IMR-90 (cell line): ENCODE measurements around the gene CD1B. TPM values are rescaled to one million over a fixed set of nuclear protein-coding genes. Genes with fewer than 3 reads are reported as not detected.

Experiments
- ATAC-seq: fragments of 200-7000 bp; cut with Tn5 transposase; 2 replicates; pipeline ENCODE4 v1.9.1; 2020; ENCODE audit warnings: low read depth, mild to moderate bottlenecking, moderate library complexity
- BruUV-seq: library from RNA; stranded (reverse); fragments of 400-500 nt; replicated peaks from 2 replicates; lab custom pipeline; 2021; lab: Mats Ljungman, UMichigan
- CTCF ChIA-PET: fragments of 300-600 bp; formaldehyde crosslinking; extraction: SDS; loops from one replicate; lab custom pipeline; 2021; ENCODE audit warnings: antibody characterized with exemption; lab: Yijun Ruan, JAX
- POLR2A ChIA-PET: fragments of 300-600 bp; sonication (Branson Sonifier 250); formaldehyde crosslinking; loops from one replicate; lab custom pipeline; 2022; ENCODE audit warnings: antibody characterized with exemption; ENCODE audit not compliant: unreplicated experiment; lab: Charles Lee
- DNase-seq: peaks from one replicate; pipeline ENCODE4 v3.0.0; 2013
- H2AFZ ChIP-seq: replicated peaks from 2 replicates; pipeline ENCODE3; 2013; ENCODE audit warnings: low read length, mild to moderate bottlenecking; ENCODE audit not compliant: poor library complexity
- H2AK5ac ChIP-seq: 2 replicates; pipeline ENCODE4 v1.6.1; 2013; ENCODE audit warnings: low read depth, low read length, inconsistent platforms
- H2AK9ac ChIP-seq: replicated peaks from 2 replicates; pipeline ENCODE3; 2013; ENCODE audit warnings: mild to moderate bottlenecking, low read depth, low read length, moderate library complexity; ENCODE audit not compliant: poor library complexity
- H2BK120ac ChIP-seq: 2 replicates; pipeline ENCODE4 v1.6.1; 2013; ENCODE audit warnings: low read depth, low read length, inconsistent platforms
- H2BK15ac ChIP-seq: 3 replicates; pipeline ENCODE4 v1.6.1; 2013; ENCODE audit warnings: low read depth, low read length, inconsistent platforms
- H2BK20ac ChIP-seq: 2 replicates; pipeline ENCODE4 v1.6.1; 2013; ENCODE audit warnings: low read depth, mild to moderate bottlenecking, inconsistent platforms, low read length, moderate library complexity
- H2BK5ac ChIP-seq: 2 replicates; pipeline ENCODE4 v1.6.1; 2013; ENCODE audit warnings: mild to moderate bottlenecking, low read depth, low read length, inconsistent platforms; ENCODE audit not compliant: poor library complexity, severe bottlenecking
- H3K14ac ChIP-seq: replicated peaks from 2 replicates; pipeline ENCODE4 v1.6.1; 2013; ENCODE audit warnings: low read depth, low read length, inconsistent platforms
- H3K18ac ChIP-seq: 2 replicates; pipeline ENCODE4 v1.6.1; 2013; ENCODE audit warnings: low read depth, low read length, control low read depth
- H3K23ac ChIP-seq: 2 replicates; pipeline ENCODE4 v1.6.1; 2013; ENCODE audit warnings: low read depth, low read length, inconsistent platforms
- H3K27ac ChIP-seq: 2 replicates; pipeline ENCODE4 v1.5.1; 2013; ENCODE audit warnings: mild to moderate bottlenecking, control low read depth, low read length; ENCODE audit not compliant: insufficient read depth
- H3K27me3 ChIP-seq: 2 replicates; pipeline ENCODE4 v1.6.1; 2013; ENCODE audit warnings: low read length; ENCODE audit not compliant: control insufficient read depth, insufficient read depth
- H3K36me3 ChIP-seq: 2 replicates; pipeline ENCODE4 v1.6.1; 2013; ENCODE audit warnings: low read length, mixed read lengths; ENCODE audit not compliant: control insufficient read depth, insufficient read depth
- H3K4ac ChIP-seq: 2 replicates; pipeline ENCODE4 v1.6.1; 2013; ENCODE audit warnings: low read depth, low read length, inconsistent platforms
- H3K4me1 ChIP-seq: 2 replicates; pipeline ENCODE4 v1.6.1; 2013; ENCODE audit warnings: low read length, mixed read lengths; ENCODE audit not compliant: control insufficient read depth, insufficient read depth
- H3K4me2 ChIP-seq: 2 replicates; pipeline ENCODE4 v1.6.1; 2013; ENCODE audit warnings: low read depth, mild to moderate bottlenecking, control low read depth, low read length, moderate library complexity
- H3K4me3 ChIP-seq: 2 replicates; pipeline ENCODE4 v1.5.1; 2013; ENCODE audit warnings: low read depth, mild to moderate bottlenecking, control low read depth, low read length, moderate library complexity; ENCODE audit not compliant: insufficient read depth
- H3K56ac ChIP-seq: 2 replicates; pipeline ENCODE4 v1.6.1; 2013; ENCODE audit warnings: low read length, inconsistent platforms; ENCODE audit not compliant: insufficient read depth; ENCODE audit errors: extremely low read depth
- H3K79me1 ChIP-seq, 2 experiments: 2 replicates each; pipeline ENCODE4 v1.6.1; 2013; ENCODE audit warnings: low read length in 2 of 2, inconsistent platforms in 1 of 2, low read depth in 1 of 2
- H3K9ac ChIP-seq: 2 replicates; pipeline ENCODE4 v1.6.1; 2013; ENCODE audit warnings: low read depth, low read length, control low read depth
- H3K9me1 ChIP-seq: 2 replicates; pipeline ENCODE4 v1.6.1; 2013; ENCODE audit warnings: low read length, inconsistent platforms; ENCODE audit not compliant: insufficient read depth
- H3K9me3 ChIP-seq: 2 replicates; pipeline ENCODE4 v1.6.1; 2013; ENCODE audit warnings: low read length; ENCODE audit not compliant: control insufficient read depth, insufficient read depth
- H4K20me1 ChIP-seq: 2 replicates; pipeline ENCODE4 v1.6.1; 2013; ENCODE audit warnings: low read length, inconsistent platforms; ENCODE audit not compliant: insufficient read depth
- H4K5ac ChIP-seq: 2 replicates; pipeline ENCODE4 v1.6.1; 2013; ENCODE audit warnings: mild to moderate bottlenecking, low read depth, low read length, control low read depth
- H4K8ac ChIP-seq, 2 experiments: 2 replicates each; pipeline ENCODE4 v1.6.1; 2013; ENCODE audit warnings: low read depth in 2 of 2, low read length in 2 of 2, control low read depth in 1 of 2, inconsistent platforms in 1 of 2
- H4K91ac ChIP-seq: 2 replicates; pipeline ENCODE4 v1.6.1; 2013; ENCODE audit warnings: low read depth, low read length, inconsistent platforms; ENCODE audit not compliant: insufficient read depth
- BHLHE40 ChIP-seq: fragments of 150-350 bp; IDR thresholded peaks from 2 replicates; pipeline ENCODE4 v1.6.1; 2016; ENCODE audit warnings: mild to moderate bottlenecking, low read depth, low read length
- CEBPB ChIP-seq: IDR thresholded peaks from 2 replicates; pipeline ENCODE4 v1.6.1; 2012; ENCODE audit warnings: low read depth, low read length, improper control_type of control experiment
- CHD1 ChIP-seq: IDR thresholded peaks from 2 replicates; pipeline ENCODE4 v1.6.1; 2012; ENCODE audit warnings: low read depth, low read length, improper control_type of control experiment
- FOS ChIP-seq: fragments of 150-350 bp; IDR thresholded peaks from 2 replicates; pipeline ENCODE4 v1.6.1; 2016; ENCODE audit warnings: low read depth, low read length
- MAFK ChIP-seq: IDR thresholded peaks from 2 replicates; pipeline ENCODE4 v1.6.1; 2012; ENCODE audit warnings: low read depth, low read length, improper control_type of control experiment
- MAZ ChIP-seq: IDR thresholded peaks from 2 replicates; pipeline ENCODE4 v1.6.1; 2012; ENCODE audit warnings: low read depth, mild to moderate bottlenecking, low read length, improper control_type of control experiment, moderate library complexity, borderline replicate concordance
- MXI1 ChIP-seq: IDR thresholded peaks from 2 replicates; pipeline ENCODE4 v1.6.1; 2012; ENCODE audit warnings: low read depth, mild to moderate bottlenecking, low read length, moderate library complexity, borderline replicate concordance
- NFE2L2 ChIP-seq: fragments of 150-350 bp; IDR thresholded peaks from 2 replicates; pipeline ENCODE4 v1.6.1; 2016; ENCODE audit warnings: low read depth, mild to moderate bottlenecking, low read length
- POLR2A ChIP-seq: IDR thresholded peaks from 2 replicates; pipeline ENCODE4 v1.6.1; 2012; ENCODE audit warnings: mild to moderate bottlenecking, low read depth, low read length
- RAD21 ChIP-seq: IDR thresholded peaks from 2 replicates; pipeline ENCODE4 v1.6.1; 2012; ENCODE audit warnings: low read length, improper control_type of control experiment
- RCOR1 ChIP-seq: IDR thresholded peaks from 2 replicates; pipeline ENCODE4 v1.6.1; 2012; ENCODE audit warnings: mild to moderate bottlenecking, low read length, improper control_type of control experiment; ENCODE audit not compliant: insufficient replicate concordance
- RFX5 ChIP-seq: IDR thresholded peaks from 2 replicates; pipeline ENCODE4 v1.8.0; 2012; ENCODE audit warnings: low read depth, mild to moderate bottlenecking, low read length, moderate library complexity
- SMC3 ChIP-seq: fragments of 150-350 bp; IDR thresholded peaks from 2 replicates; pipeline ENCODE4 v1.6.1; 2016; ENCODE audit warnings: low read depth, mild to moderate bottlenecking, antibody characterized with exemption, low read length, moderate library complexity
- USF2 ChIP-seq: fragments of 150-350 bp; IDR thresholded peaks from 2 replicates; pipeline ENCODE4 v1.6.1; 2017; ENCODE audit warnings: mild to moderate bottlenecking, antibody characterized with exemption, low read length, low read depth
- WGBS, 2 experiments: methylation state at CpG; one replicate each; pipeline versions ENCODE4 v1.1.5 to v1.1.7; 2013; ENCODE audit warnings: missing lambda C conversion rate in 2 of 2; ENCODE audit not compliant: insufficient read length in 1 of 2; ENCODE audit errors: extremely low coverage in 2 of 2; 5-methylcytosine and 5-hydroxymethylcytosine counted together
- dilution Hi-C: fragments of 300-500 bp; cut with HindIII; formaldehyde crosslinking; loops from one replicate; pipeline ENCODE4 v1.14.3; 2018; ENCODE audit warnings: low sequenced_read_pairs; ENCODE audit not compliant: unreplicated experiment
- in situ Hi-C: fragments of 300-500 bp; cut with MboI; formaldehyde crosslinking; loops from 3 replicates; pipeline ENCODE4 v1.14.3; 2019; ENCODE audit warnings: low sequenced_read_pairs, inconsistent platforms, mixed read lengths
- intact Hi-C: fragments of 100-400 bp; cut with micrococcal nuclease; formaldehyde crosslinking; loops from 2 replicates; pipeline ENCODE4 v1.10.0; 2022
- polyA plus RNA-seq, 3 experiments: library from polyadenylated mRNA; depleted of rRNA; stranded (reverse); fragments of >200 nt; gene quantifications; 2 replicates each; pipeline ENCODE4 v1.2.3, GENCODE V29; 2012; ENCODE audit warnings: low replicate concordance in 1 of 3
- total RNA-seq: library from RNA; depleted of rRNA; stranded (reverse); fragments of >200 nt; gene quantifications from 2 replicates; pipeline ENCODE4 v1.2.3, GENCODE V29; 2012
- TF ChIP-seq, protein P1 (sequence below): conservative IDR thresholded peaks from 2 replicates; pipeline ENCODE4 v1.5.1; 2012; ENCODE audit warnings: mild to moderate bottlenecking, low read depth, low read length, improper control_type of control experiment
- TF ChIP-seq, protein P2 (sequence below): fragments of 150-350 bp; IDR thresholded peaks from 2 replicates; pipeline ENCODE4 v1.6.1; 2016; ENCODE audit warnings: low read depth, mild to moderate bottlenecking, low read length, moderate library complexity, borderline replicate concordance

CD1B gene
- total and polyA plus RNA-seq, 2 of the 4 experiments (the other 2 are of a cell fraction) = not detected

GRCh38 chr1:158286487-158286886, 44.8 kb downstream of the CD1B start:
- H3K4me3 ChIP-seq = no peak overlapping the region
- no peaks in the 10 kb centered on the region for H3K9me3 ChIP-seq
- ChIA-PET CTCF (no interaction called here), POLR2A (no interaction called here)
- intact Hi-C loops (no loop called here), in situ Hi-C loops (no loop called here), dilution Hi-C loops (no loop called here)
- H2AFZ ChIP-seq = no peak overlapping the region
- H3K23ac ChIP-seq = no peak overlapping the region
- no peak overlapping the region for H3K27ac ChIP-seq
- no peaks in the 10 kb centered on the region for H3K4me1 ChIP-seq
- no peaks in the 10 kb centered on the region for H3K27me3 ChIP-seq
- H3K4ac ChIP-seq = no peak overlapping the region
- H2BK5ac ChIP-seq = no peak overlapping the region
- no peak overlapping the region for H4K5ac ChIP-seq
- no peak overlapping the region for H2BK20ac ChIP-seq
- no peak overlapping the region for H3K4me2 ChIP-seq
- H2BK15ac ChIP-seq = no peak overlapping the region
- H3K56ac ChIP-seq = no peak overlapping the region
- DNase-seq (no peak), ATAC-seq (no peak)
- H4K20me1 ChIP-seq = no peaks in the 10 kb centered on the region
- H3K14ac ChIP-seq = no peak overlapping the region
- no peaks in the 10 kb centered on the region for H3K79me1 ChIP-seq
- H4K8ac ChIP-seq = no peak overlapping the region
- H3K36me3 ChIP-seq = no peaks in the 10 kb centered on the region
- H3K9ac ChIP-seq = no peak overlapping the region
- H2AK5ac ChIP-seq = no peak overlapping the region
- no peak overlapping the region for H3K18ac ChIP-seq
- TF ChIP-seq MXI1 (no peak), NFE2L2 (no peak), FOS (no peak), USF2 (no peak), RAD21 (no peak), MAZ (no peak), RCOR1 (no peak), RFX5 (no peak), SMC3 (no peak), CEBPB (no peak), BHLHE40 (no peak), POLR2A (no peak), CHD1 (no peak), MAFK (no peak)
- TF ChIP-seq, protein P1, sequence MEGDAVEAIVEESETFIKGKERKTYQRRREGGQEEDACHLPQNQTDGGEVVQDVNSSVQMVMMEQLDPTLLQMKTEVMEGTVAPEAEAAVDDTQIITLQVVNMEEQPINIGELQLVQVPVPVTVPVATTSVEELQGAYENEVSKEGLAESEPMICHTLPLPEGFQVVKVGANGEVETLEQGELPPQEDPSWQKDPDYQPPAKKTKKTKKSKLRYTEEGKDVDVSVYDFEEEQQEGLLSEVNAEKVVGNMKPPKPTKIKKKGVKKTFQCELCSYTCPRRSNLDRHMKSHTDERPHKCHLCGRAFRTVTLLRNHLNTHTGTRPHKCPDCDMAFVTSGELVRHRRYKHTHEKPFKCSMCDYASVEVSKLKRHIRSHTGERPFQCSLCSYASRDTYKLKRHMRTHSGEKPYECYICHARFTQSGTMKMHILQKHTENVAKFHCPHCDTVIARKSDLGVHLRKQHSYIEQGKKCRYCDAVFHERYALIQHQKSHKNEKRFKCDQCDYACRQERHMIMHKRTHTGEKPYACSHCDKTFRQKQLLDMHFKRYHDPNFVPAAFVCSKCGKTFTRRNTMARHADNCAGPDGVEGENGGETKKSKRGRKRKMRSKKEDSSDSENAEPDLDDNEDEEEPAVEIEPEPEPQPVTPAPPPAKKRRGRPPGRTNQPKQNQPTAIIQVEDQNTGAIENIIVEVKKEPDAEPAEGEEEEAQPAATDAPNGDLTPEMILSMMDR = no peak
- TF ChIP-seq, protein P2, sequence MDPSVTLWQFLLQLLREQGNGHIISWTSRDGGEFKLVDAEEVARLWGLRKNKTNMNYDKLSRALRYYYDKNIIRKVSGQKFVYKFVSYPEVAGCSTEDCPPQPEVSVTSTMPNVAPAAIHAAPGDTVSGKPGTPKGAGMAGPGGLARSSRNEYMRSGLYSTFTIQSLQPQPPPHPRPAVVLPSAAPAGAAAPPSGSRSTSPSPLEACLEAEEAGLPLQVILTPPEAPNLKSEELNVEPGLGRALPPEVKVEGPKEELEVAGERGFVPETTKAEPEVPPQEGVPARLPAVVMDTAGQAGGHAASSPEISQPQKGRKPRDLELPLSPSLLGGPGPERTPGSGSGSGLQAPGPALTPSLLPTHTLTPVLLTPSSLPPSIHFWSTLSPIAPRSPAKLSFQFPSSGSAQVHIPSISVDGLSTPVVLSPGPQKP = no peak
- WGBS, 2 experiments = 29% methylated on average over 2 of the region's 4 CpGs; no CpG with 5 or more reads in 1 of the 2 experiments
- BruUV-seq = no TSS peak
- H2BK120ac ChIP-seq = no peak overlapping the region
- no peak overlapping the region for H4K91ac ChIP-seq
- no peaks in the 10 kb centered on the region for H3K9me1 ChIP-seq
- H2AK9ac ChIP-seq = no peak overlapping the region
